ENCODE data around the gene PLD1. TPM values are rescaled to one million over a fixed set of nuclear protein-coding genes. Genes with fewer than 3 reads are reported as not detected.

PLD1 gene
- total RNA-seq, 1 donor = 18.1 TPM

DNA sequence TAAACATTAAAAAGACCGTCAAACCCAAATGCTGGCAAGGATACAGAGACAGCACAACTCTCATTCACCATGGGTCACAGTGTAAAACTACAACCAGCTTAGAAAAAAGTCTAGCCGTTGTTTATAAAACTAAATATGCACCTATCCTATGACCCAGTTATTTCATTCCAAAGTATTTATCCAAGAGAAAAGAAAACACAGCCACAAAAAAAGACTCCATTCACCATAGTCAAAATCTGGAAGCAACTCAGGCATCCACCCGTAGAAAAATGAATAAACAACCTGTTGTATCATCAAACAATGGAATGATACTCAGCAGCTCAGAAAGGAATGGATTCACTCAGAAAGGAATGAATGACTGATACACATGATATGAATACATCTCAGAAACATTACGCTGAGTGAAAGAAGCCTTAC, 28.6 kb downstream of the PLD1 start:
- H3K27me3 ChIP-seq (ENCODE audit: insufficient read depth, low read length) = no peaks in the 10 kb centered on the region
- DNase-seq (ENCODE audit: insufficient read length, low spot score, missing footprints) = peak; percentile 75
- peaks cover 11% of the 10 kb centered on the region for H3K4me1 ChIP-seq (ENCODE audit: insufficient read depth, low read length)
- no peak overlapping the region for H2AFZ ChIP-seq (ENCODE audit: low read length)
- H3K79me2 ChIP-seq (ENCODE audit: insufficient read depth, low read length) = no peaks in the 10 kb centered on the region
- TF ChIP-seq, protein P1, sequence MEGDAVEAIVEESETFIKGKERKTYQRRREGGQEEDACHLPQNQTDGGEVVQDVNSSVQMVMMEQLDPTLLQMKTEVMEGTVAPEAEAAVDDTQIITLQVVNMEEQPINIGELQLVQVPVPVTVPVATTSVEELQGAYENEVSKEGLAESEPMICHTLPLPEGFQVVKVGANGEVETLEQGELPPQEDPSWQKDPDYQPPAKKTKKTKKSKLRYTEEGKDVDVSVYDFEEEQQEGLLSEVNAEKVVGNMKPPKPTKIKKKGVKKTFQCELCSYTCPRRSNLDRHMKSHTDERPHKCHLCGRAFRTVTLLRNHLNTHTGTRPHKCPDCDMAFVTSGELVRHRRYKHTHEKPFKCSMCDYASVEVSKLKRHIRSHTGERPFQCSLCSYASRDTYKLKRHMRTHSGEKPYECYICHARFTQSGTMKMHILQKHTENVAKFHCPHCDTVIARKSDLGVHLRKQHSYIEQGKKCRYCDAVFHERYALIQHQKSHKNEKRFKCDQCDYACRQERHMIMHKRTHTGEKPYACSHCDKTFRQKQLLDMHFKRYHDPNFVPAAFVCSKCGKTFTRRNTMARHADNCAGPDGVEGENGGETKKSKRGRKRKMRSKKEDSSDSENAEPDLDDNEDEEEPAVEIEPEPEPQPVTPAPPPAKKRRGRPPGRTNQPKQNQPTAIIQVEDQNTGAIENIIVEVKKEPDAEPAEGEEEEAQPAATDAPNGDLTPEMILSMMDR (IDR thresholded peaks at IDR 0.05; ENCODE audit: extremely low read depth, low read depth, low read length) = no peak
- no peaks in the 10 kb centered on the region for H3K36me3 ChIP-seq (ENCODE audit: insufficient read depth, low read length)
- H3K4me2 ChIP-seq (ENCODE audit: insufficient read depth, low read length) = peak overlapping the region; percentile 38
- H3K9me3 ChIP-seq (ENCODE audit: low read depth, low read length) = no peaks in the 10 kb centered on the region
- H4K20me1 ChIP-seq (ENCODE audit: insufficient read depth, low read length) = no peaks in the 10 kb centered on the region
- H3K4me3 ChIP-seq (ENCODE audit: insufficient read depth, low read length) = no peak overlapping the region
- peak overlapping the region; percentile 59 for H3K27ac ChIP-seq (ENCODE audit: low read depth, low read length)

GRCh38 chr3:171778493-171778892, 31.8 kb downstream of the PLD1 start:
- H3K4me1 ChIP-seq (ENCODE audit: insufficient read depth, low read length) = peaks cover 8% of the 10 kb centered on the region
- H3K4me3 ChIP-seq (ENCODE audit: insufficient read depth, low read length) = no peak overlapping the region
- H3K36me3 ChIP-seq (ENCODE audit: insufficient read depth, low read length) = no peaks in the 10 kb centered on the region
- no peaks in the 10 kb centered on the region for H3K27me3 ChIP-seq (ENCODE audit: insufficient read depth, low read length)
- DNase-seq (ENCODE audit: insufficient read length, low spot score, missing footprints) = no peak
- H3K27ac ChIP-seq (ENCODE audit: low read depth, low read length) = no peak overlapping the region
- H3K4me2 ChIP-seq (ENCODE audit: insufficient read depth, low read length) = no peak overlapping the region
- TF ChIP-seq, protein P1 (IDR thresholded peaks at IDR 0.05; ENCODE audit: extremely low read depth, low read depth, low read length) = no peak
- no peaks in the 10 kb centered on the region for H4K20me1 ChIP-seq (ENCODE audit: insufficient read depth, low read length)
- no peaks in the 10 kb centered on the region for H3K79me2 ChIP-seq (ENCODE audit: insufficient read depth, low read length)
- no peaks in the 10 kb centered on the region for H3K9me3 ChIP-seq (ENCODE audit: low read depth, low read length)
- peak overlapping the region; percentile 21 for H2AFZ ChIP-seq (ENCODE audit: low read length)

DNA sequence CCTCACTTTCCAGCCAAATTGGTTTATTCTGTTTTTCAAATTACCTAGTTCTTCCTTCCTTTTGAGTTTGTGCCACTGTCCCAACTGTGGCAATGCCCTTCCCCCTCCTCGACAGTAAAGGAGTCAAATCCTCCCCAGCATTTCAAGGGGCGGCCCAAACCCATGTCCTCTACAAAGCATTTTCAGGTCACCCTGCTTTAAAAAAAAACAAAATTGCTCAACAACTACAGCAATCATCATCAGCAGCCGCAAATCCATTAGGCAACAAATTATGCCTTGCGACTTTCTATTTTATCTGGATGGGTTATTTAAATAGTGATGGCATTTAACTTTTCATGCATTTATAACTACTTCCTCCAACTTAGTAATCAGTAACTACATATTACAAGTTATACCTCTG, 32.7 kb downstream of the PLD1 start:
- no peaks in the 10 kb centered on the region for H3K9me3 ChIP-seq (ENCODE audit: low read depth, low read length)
- H2AFZ ChIP-seq (ENCODE audit: low read length) = no peak overlapping the region
- TF ChIP-seq, protein P1 (IDR thresholded peaks at IDR 0.05; ENCODE audit: extremely low read depth, low read depth, low read length) = no peak
- no peaks in the 10 kb centered on the region for H3K36me3 ChIP-seq (ENCODE audit: insufficient read depth, low read length)
- H3K27me3 ChIP-seq (ENCODE audit: insufficient read depth, low read length) = no peaks in the 10 kb centered on the region
- H4K20me1 ChIP-seq (ENCODE audit: insufficient read depth, low read length) = no peaks in the 10 kb centered on the region
- no peaks in the 10 kb centered on the region for H3K4me1 ChIP-seq (ENCODE audit: insufficient read depth, low read length)
- H3K27ac ChIP-seq (ENCODE audit: low read depth, low read length) = no peak overlapping the region
- H3K4me3 ChIP-seq (ENCODE audit: insufficient read depth, low read length) = no peak overlapping the region
- H3K4me2 ChIP-seq (ENCODE audit: insufficient read depth, low read length) = no peak overlapping the region
- no peaks in the 10 kb centered on the region for H3K79me2 ChIP-seq (ENCODE audit: insufficient read depth, low read length)
- DNase-seq (ENCODE audit: insufficient read length, low spot score, missing footprints) = no peak

- H2AFZ ChIP-seq (ENCODE audit: low read length) = no peak overlapping the region
- H3K9me3 ChIP-seq (ENCODE audit: low read depth, low read length) = no peaks in the 10 kb centered on the region
- H3K79me2 ChIP-seq (ENCODE audit: insufficient read depth, low read length) = no peaks in the 10 kb centered on the region
- H3K4me2 ChIP-seq (ENCODE audit: insufficient read depth, low read length) = no peak overlapping the region
- no peak overlapping the region for H3K27ac ChIP-seq (ENCODE audit: low read depth, low read length)
- no peaks in the 10 kb centered on the region for H3K27me3 ChIP-seq (ENCODE audit: insufficient read depth, low read length)
- H3K4me1 ChIP-seq (ENCODE audit: insufficient read depth, low read length) = peaks cover 5% of the 10 kb centered on the region
- TF ChIP-seq, protein P1 (IDR thresholded peaks at IDR 0.05; ENCODE audit: extremely low read depth, low read depth, low read length) = no peak
- no peak overlapping the region for H3K4me3 ChIP-seq (ENCODE audit: insufficient read depth, low read length)
- DNase-seq (ENCODE audit: insufficient read length, low spot score, missing footprints) = no peak
- H3K36me3 ChIP-seq (ENCODE audit: insufficient read depth, low read length) = no peaks in the 10 kb centered on the region
- H4K20me1 ChIP-seq (ENCODE audit: insufficient read depth, low read length) = no peaks in the 10 kb centered on the region
Measured at GRCh38 chr3:171776839-171777583, 33.3 kb downstream of the PLD1 start.

All from osteoblast (primary cell).